GM19035 (cell line): ENCODE results near the gene APOL4.
"Not testable (repeated sequence)": the region's sequence is repeated elsewhere in the genome, so short reads cannot be mapped to it uniquely, and the experiment has no call there.

Experiments
- ATAC-seq: cut with Tn5 transposase; IDR thresholded peaks from one replicate; pipeline ENCODE4 v1.9.1; 2021; ENCODE audit not compliant: unreplicated experiment

Gene APOL4

DNA sequence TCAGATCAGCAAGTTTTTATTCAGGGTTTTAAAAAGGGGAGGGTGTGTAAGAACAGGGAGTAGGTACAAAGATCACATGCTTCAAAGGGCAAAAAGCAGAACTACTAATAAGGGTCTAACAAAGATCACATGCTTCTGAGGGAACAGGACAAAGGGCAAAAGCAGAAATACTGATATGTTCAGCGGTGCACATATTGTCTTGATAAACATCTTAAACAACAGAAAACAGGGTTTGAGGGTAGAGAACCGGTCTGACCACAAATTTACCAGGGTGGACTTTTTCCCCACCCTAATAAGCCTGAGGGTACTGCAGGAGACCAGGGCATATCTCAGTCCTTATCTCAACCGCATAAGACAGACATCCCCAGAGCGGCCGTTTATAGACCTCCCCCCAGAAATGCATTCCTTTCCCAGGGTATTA lies 7.9 kb upstream of the APOL4 start:
- not testable (repeated sequence) for ATAC-seq

DNA sequence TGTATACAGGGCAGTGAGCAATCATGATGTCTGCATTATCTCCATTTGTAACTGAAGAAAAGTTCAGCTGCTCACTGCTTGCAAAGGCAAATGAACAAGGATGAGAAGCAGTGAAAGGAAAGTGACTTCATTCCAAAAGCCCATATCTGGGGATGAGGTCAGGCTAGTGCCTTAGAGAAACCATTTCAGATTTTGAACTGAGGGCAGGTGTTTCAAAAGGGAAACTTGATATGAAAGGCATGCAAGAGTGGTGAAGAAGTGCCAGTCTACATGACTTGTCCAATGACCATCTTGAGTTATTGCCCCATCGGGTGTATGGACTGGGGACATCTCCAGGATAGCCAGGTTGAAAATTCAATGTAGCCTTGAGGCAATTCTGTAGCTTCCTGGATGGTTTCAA lies 7.3 kb upstream of the APOL4 start:
- no peak for ATAC-seq

GRCh38 chr22:36208162-36208765 lies 6.7 kb upstream of the APOL4 start:
- no peak for ATAC-seq

DNA sequence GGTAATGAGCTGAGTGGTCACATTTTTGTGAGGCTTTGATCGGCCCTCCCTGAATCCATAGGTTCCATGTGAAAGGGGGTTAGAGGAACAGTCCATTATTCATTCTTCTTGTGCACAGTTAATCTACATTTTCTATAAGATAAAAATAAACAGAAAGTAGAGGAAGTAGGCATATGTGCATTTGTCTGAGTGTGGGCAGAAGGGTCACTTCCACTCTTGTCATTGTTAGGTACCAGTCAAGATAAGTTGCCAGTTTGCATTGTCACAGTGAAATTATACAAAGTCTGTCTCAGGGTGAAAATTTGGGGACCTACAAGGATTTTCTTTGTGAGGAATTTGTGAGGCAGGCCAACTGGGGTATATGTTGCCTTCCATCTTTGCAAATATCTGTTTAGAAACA lies 4.6 kb upstream of the APOL4 start:
- ATAC-seq = no peak

- not testable (repeated sequence) for ATAC-seq
These were observed 4.0 kb upstream of the APOL4 start for GRCh38 chr22:36205573-36205972.

GRCh38 chr22:36204632-36205015 lies 3.0 kb upstream of the APOL4 start:
- ATAC-seq = no peak

DNA sequence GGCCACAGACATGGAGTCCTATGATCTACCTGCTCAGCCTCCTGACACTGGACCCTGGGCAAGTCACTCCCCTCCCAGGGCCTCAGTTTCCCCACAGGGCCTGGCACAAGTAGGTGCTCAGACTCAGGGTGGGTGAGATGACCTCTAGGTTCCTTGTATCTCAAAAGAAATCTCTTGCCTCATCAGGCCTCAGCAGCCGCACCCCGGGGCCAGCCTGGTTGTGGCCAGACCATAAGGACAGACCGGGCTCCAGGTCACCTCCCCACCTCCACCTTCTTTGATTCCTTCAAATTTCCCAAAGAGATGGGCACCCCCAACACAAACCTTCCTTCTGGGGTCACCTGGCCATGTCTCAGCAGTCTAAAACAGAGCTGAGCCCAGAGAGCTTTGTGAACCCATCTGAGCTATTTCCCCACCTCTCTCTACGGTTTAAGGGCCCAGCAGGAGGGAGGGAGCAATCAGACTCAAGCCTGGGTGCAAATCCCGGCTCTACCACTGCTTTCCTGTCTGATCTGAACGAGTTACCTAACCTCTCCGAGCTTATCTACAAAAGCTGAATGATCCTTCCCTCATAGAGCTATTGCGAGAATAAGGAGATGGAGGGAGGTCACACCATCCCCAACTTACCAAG lies 2.5 kb upstream of the APOL4 start:
- no peak for ATAC-seq

DNA sequence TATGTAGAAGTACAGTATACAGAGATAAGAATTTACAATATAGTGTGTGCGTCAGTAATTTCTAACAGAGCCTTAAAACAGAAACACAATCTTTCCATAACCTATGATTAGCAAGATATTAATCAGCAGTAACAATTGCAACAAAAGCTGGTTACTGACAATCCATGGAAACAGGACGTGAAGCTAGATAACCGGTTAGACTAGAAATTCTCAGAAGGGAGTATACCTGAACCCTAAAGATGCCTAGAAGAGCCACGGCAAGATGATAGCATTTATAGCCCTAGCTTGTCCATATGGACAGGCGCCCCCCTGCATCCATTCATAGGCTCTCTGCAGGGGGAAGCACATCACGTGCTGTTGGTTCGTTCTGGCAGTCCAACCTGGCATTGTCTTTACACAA lies 1.8 kb upstream of the APOL4 start:
- not testable (repeated sequence) for ATAC-seq

DNA sequence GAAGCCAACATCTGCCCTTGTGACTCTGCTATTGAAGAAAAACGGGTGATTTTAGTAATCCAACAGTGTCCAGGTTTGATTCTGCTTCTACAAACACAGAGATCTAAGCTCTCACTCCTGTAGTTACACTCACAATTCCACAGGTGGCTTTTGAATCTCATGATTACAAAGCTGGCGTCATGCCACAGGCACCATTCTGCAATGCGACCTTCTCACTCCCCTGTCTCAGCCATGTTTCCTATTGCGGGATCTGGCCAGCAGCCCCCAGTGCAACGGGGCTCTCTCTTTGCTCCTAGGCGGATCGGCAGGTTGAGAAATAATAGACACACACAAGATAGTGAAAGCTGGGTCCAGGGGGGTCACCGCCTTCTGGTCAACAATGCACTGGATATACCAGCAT lies 1.3 kb upstream of the APOL4 start:
- ATAC-seq = not testable (repeated sequence)

DNA sequence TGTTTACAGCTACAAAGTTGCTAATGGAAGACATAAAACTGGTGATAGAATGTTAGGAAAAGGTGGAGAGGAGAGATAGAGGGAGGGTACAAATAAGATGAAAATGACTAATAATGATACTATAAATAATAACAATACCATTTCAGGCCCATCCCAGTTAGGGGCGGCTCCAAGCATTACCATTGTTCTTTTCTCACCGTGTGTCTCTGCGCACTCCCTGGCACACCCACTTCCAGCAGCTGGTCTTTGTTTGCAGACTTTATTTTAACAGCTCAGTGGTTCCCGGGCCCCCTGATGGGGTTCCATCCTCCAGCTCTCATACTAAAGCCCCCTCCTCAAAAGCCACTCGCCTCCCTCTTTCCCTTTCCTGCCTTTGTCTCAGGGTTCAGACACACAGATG lies 584 bp downstream of the APOL4 start:
- not testable (repeated sequence) for ATAC-seq

DNA sequence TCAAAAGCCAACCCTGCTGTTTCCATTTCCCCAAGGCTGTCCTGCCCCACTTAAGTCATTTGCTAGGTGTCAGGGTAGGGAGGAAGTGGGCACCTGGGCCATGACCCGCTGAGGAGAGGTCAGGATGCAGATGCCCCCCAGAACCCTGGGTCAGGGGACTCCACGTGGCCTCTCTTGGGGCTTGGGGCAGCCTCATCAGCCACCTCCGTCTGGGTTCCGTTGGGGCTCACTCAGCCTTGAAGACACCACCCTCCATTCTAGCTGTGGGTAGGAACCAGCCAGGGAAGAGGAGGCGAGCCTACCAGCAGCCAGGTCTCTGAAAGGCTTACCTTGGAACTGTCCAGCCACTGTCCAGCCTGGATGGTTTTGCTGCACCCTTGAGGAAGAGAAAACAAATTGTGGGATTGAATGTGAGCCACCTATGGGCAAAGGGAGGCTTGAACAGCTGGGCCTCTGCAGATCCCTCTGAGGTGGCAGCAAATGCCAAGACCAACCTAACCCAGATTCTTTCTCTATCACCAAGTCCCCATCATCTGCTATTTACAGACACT lies 2.5 kb downstream of the APOL4 start:
- no peak for ATAC-seq

DNA sequence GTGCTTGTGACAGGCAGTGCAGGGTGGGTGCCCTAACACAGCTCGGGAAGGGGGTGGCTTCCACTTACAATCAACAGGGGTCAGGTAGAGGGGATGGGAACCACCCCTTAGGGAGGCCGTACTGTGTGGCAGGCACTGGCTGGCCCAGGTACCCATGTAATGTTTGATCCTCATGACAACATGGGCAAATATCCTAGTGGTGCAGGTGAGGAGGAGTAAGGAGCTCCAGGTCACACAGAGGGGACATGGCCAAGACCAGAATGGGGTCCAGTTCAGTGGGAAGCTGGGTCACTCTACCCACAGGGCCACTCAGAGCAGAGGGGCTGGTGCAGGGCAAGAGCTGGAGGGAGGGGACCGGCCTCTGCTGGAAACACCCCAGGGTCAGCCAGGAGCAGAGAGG lies 3.1 kb downstream of the APOL4 start:
- no peak for ATAC-seq

DNA sequence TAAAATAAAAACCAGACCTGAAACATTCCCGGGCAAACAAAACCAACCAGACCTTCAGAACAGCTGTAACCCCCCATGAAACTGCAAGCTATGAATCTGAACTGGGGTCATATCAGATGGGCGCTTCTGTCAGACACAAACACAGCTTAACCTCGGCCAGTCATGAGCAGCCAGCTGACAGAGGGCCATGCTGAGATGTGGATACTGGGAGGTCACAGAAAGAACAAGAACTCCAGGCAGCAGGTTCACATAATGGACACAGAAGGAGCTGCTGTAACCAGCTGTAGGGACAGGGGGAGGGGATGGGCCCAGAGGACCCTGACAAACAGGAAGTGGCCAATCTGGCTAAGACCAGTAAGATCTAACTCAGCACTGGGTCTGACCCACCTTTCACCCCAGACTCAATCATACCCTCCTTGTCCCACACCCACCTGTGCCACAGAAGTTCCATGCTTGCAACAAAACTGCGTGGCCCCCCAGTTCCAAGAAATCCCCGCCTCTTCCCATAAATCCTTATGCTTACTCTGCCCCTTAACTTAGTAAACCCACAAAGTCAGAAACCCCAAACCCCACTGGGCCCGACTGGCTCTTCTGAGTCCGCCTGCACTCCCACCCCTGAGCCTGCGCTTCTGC lies 4.0 kb downstream of the APOL4 start:
- no peak for ATAC-seq

GRCh38 chr22:36197065-36197440 lies 4.6 kb downstream of the APOL4 start:
- ATAC-seq = no peak

GRCh38 chr22:36196254-36197064 lies 5.2 kb downstream of the APOL4 start:
- ATAC-seq = no peak

DNA sequence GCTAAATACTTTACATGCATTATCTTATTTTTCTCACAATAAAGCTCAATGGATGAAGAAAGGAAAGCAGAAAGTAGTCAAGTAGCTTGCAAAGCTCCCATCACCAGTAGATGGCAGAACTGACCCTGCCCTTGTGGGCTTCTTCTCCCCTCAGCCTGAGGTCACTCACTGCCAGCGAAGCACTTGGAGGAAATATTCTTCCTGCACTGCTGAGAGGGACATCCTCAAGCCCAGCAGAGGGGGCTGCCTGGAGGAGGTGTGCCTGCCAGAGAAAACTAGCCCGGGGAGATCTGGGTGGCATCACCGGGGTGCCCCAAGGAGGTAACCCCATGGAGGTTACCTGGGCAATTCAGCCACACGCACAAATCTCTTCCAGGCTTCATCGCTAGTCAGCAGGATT lies 6.6 kb downstream of the APOL4 start:
- ATAC-seq = no peak

GRCh38 chr22:36194385-36194784 lies 7.2 kb downstream of the APOL4 start:
- no peak for ATAC-seq

GRCh38 chr22:36193577-36193976 lies 8.0 kb downstream of the APOL4 start:
- no peak for ATAC-seq

DNA sequence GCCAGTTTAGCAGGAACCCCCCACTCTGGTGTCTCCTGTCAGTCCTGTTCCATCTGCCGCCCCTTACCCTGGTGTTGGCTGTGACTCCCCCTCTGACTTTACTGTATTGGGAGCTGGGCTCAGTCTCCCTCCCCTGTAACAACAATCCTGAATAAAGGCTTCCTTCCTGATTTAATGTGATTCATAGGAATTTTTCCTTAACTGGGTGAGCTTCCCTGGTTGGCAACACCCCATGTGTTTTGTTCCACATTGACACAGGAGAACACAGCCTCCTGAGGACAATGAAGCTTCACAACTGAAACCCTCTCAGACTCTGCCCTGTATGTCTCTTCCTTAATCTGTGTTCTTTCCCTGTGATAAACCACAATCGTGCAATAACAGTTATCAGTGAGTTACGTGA lies 8.4 kb downstream of the APOL4 start:
- ATAC-seq = no peak

DNA sequence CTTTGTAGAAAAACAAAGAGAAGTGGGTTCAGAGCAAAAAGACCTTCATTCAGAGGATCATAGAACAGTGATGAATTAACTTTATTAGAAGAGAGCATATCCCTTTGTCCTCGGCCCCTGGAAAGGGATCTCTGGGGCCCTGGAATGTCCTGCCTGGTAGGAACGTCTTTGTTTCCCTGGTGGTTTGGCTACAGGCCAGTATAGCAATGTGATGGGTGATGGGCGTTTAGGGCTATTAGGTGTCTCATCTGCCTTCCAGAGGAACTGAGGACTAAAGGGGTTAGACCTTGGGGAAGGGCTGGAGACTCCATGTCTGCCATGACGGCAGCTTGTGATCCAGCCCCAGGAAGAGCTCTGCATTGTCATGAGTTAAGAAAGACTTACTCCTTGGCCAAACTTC lies 9.1 kb downstream of the APOL4 start:
- ATAC-seq = no peak

DNA sequence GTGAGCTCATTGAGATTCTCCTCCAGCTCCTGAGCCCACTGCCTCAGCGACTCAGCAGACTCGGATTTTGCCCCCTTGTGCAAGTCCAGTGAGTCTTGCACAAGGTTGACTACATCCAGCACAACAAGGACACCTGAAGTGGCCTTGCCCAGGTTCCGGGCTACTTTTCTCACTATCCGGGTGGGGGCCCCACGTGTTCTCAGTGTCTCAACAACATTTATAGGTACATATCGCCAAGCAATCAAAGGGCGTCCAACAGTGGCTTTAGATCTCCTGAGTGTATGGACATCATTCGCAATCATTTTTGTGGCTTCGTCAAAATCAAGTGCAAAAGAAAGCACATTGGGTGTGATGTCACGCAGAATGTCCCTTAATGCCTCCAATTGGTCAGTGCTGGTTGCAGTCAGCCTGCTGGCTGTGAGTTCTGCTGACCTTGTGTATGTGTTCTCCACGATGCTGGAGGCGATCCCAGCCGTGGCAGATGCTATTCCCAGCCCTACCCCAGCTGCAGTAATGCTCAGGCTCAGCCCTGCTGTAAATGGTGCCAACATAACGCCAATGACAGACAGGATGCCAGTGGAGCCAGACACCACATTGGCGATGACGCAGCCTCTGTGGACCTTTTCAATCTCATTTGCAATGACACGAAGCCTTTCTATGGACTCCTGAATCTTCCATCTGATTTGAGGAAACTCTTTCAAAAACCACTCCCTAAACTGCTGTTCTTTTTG lies 10.3 kb downstream of the APOL4 start:
- ATAC-seq = no peak
